ENCODE measurements around the gene C1orf56. TPM values are rescaled to one million over a fixed set of nuclear protein-coding genes. Genes with fewer than 3 reads are reported as not detected.

C1orf56 gene
- total and polyA plus RNA-seq, 10 of the 15 experiments (the other 5 are each of a cell fraction or from before 2014, with no cell fraction given), result 0.22 to 15.5 (median 1.5) TPM

DNA sequence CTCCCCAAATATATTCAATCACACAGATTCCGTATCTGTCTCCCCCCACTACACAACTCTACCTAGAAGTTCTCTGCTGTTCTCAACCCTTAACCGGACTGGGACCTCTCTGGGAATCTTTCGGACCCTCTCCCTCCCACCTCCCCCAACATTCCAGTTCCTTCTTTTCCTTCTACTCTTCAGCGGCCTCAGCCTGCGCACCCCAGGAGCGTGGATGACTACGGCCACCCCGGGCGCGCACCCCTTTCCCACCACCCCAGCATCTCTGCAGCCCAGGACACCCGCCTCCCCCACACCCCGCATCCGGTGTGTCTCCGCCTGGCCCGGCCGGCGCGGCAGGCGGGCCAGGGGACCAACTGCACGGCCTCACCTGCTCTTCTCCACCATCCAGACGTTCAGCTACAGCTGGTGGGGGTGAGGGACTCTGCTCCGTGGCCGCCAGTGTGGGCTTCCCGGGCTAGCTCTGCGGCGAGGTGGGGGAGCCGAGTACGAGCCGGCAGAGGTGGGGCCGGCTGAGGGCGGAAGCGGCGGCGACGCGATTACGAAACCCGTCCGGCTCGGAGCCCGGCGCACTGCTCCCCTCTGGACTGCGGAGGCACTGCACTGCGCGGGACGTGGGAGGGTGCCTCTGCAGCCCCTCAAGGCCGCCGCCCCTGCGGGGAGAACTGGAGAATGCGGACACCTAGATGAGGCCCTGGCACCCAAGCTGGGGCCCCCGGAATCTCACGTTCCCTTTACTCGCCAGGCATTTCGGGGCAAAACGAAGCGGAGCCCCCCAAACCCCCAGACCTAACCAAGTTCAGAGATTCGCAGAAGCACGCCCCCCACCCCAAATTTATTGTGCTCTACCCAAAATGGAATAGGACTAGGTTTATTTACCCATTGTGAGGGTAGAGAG lies 11.8 kb downstream of the C1orf56 start, which contains the start of gene CDC42SE1 (continued):
- TF ChIP-seq CBFB (IDR thresholded peaks at IDR 0.05; ENCODE audit: low read depth) (peak; percentile 61; the same call in 1 of the 2 replicates), ZNF274 (IDR thresholded peaks at IDR 0.05; ENCODE audit: insufficient read depth, insufficient read length) (no peak), NBN (IDR thresholded peaks at IDR 0.05) (peak; percentile 66), MXI1 (IDR thresholded peaks at IDR 0.05; ENCODE audit: low read depth, low read length) (peak; percentile 71; the same call in 1 of the 2 replicates), GATAD2B (conservative IDR thresholded peaks at IDR 0.05; ENCODE audit: low read depth) (peak; percentile 94), BACH1 (IDR thresholded peaks at IDR 0.05; ENCODE audit: borderline replicate concordance) (peak; percentile 78; the same call in 1 of the 2 replicates), TCF3 (IDR thresholded peaks at IDR 0.05; ENCODE audit: borderline replicate concordance, insufficient read depth, low read depth, low read length) (no peak), CREM (IDR thresholded peaks at IDR 0.05; ENCODE audit: low read depth) (peak; percentile 70), PML (IDR thresholded peaks at IDR 0.05; ENCODE audit: low read length) (peak; percentile 96), CREB1 (IDR thresholded peaks at IDR 0.05; ENCODE audit: low read depth) (peak; percentile 78), DPF2 (IDR thresholded peaks at IDR 0.05) (peak; percentile 84), ZBED1 (IDR thresholded peaks at IDR 0.05; ENCODE audit: borderline replicate concordance) (no peak), EP300 (IDR thresholded peaks at IDR 0.05; ENCODE audit: borderline replicate concordance in 1 of 2, control insufficient read depth in 1 of 2, low read depth in 2 of 2, low read length in 2 of 2) (no peak), PAX8 (IDR thresholded peaks at IDR 0.05) (no peak), LARP7 (IDR thresholded peaks at IDR 0.05) (peak; percentile 92), POLR2A (IDR thresholded peaks at IDR 0.05; ENCODE audit: low read depth, low read length) (peak; percentile 98), JUND (IDR thresholded peaks at IDR 0.05; ENCODE audit: low read depth, low read length) (0 out of 2 replicates have a peak, but pooled peaks have one; percentile 5), TBL1XR1 (IDR thresholded peaks at IDR 0.05; ENCODE audit: low read depth, low read length) (no peak; the same call in 1 of the 2 replicates)
- TF ChIP-seq, protein P1, sequence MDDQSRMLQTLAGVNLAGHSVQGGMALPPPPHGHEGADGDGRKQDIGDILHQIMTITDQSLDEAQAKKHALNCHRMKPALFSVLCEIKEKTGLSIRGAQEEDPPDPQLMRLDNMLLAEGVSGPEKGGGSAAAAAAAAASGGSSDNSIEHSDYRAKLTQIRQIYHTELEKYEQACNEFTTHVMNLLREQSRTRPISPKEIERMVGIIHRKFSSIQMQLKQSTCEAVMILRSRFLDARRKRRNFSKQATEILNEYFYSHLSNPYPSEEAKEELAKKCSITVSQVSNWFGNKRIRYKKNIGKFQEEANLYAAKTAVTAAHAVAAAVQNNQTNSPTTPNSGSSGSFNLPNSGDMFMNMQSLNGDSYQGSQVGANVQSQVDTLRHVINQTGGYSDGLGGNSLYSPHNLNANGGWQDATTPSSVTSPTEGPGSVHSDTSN (IDR thresholded peaks at IDR 0.05; ENCODE audit: insufficient replicate concordance, low read depth, low read length), result no peak
- TF ChIP-seq, protein P2, sequence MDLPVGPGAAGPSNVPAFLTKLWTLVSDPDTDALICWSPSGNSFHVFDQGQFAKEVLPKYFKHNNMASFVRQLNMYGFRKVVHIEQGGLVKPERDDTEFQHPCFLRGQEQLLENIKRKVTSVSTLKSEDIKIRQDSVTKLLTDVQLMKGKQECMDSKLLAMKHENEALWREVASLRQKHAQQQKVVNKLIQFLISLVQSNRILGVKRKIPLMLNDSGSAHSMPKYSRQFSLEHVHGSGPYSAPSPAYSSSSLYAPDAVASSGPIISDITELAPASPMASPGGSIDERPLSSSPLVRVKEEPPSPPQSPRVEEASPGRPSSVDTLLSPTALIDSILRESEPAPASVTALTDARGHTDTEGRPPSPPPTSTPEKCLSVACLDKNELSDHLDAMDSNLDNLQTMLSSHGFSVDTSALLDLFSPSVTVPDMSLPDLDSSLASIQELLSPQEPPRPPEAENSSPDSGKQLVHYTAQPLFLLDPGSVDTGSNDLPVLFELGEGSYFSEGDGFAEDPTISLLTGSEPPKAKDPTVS (IDR thresholded peaks at IDR 0.05; ENCODE audit: low read depth, low read length), result no peak
- TF ChIP-seq, protein P3, sequence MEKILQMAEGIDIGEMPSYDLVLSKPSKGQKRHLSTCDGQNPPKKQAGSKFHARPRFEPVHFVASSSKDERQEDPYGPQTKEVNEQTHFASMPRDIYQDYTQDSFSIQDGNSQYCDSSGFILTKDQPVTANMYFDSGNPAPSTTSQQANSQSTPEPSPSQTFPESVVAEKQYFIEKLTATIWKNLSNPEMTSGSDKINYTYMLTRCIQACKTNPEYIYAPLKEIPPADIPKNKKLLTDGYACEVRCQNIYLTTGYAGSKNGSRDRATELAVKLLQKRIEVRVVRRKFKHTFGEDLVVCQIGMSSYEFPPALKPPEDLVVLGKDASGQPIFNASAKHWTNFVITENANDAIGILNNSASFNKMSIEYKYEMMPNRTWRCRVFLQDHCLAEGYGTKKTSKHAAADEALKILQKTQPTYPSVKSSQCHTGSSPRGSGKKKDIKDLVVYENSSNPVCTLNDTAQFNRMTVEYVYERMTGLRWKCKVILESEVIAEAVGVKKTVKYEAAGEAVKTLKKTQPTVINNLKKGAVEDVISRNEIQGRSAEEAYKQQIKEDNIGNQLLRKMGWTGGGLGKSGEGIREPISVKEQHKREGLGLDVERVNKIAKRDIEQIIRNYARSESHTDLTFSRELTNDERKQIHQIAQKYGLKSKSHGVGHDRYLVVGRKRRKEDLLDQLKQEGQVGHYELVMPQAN (conservative IDR thresholded peaks at IDR 0.05), result peak; percentile 86
- TF ChIP-seq, protein P4, sequence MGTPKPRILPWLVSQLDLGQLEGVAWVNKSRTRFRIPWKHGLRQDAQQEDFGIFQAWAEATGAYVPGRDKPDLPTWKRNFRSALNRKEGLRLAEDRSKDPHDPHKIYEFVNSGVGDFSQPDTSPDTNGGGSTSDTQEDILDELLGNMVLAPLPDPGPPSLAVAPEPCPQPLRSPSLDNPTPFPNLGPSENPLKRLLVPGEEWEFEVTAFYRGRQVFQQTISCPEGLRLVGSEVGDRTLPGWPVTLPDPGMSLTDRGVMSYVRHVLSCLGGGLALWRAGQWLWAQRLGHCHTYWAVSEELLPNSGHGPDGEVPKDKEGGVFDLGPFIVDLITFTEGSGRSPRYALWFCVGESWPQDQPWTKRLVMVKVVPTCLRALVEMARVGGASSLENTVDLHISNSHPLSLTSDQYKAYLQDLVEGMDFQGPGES (IDR thresholded peaks at IDR 0.05), result no peak
- TF ChIP-seq, protein P5, sequence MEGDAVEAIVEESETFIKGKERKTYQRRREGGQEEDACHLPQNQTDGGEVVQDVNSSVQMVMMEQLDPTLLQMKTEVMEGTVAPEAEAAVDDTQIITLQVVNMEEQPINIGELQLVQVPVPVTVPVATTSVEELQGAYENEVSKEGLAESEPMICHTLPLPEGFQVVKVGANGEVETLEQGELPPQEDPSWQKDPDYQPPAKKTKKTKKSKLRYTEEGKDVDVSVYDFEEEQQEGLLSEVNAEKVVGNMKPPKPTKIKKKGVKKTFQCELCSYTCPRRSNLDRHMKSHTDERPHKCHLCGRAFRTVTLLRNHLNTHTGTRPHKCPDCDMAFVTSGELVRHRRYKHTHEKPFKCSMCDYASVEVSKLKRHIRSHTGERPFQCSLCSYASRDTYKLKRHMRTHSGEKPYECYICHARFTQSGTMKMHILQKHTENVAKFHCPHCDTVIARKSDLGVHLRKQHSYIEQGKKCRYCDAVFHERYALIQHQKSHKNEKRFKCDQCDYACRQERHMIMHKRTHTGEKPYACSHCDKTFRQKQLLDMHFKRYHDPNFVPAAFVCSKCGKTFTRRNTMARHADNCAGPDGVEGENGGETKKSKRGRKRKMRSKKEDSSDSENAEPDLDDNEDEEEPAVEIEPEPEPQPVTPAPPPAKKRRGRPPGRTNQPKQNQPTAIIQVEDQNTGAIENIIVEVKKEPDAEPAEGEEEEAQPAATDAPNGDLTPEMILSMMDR (IDR thresholded peaks at IDR 0.05 in 2 of 3, conservative IDR thresholded peaks at IDR 0.05 in 1 of 3; ENCODE audit: control insufficient read depth in 2 of 3, extremely low read depth in 1 of 3, insufficient read depth in 1 of 3, low read depth in 3 of 3, low read length in 3 of 3), result peak; percentile 75 to 90 (median 84)

All from GM12878 (cell line).